Central memory CD8-positive, alpha-beta T cell (primary cell): ENCODE results near the gene PLA2G4E.

ENCODE experiments used
- ATAC-seq: fragments of 150-1000 bp; cut with Tn5 transposase; replicated peaks from 2 replicates; pipeline ENCODE4 v1.10.0; 2022; ENCODE audit warnings: mild to moderate bottlenecking, moderate FRiP score, moderate number of reproducible peaks; ENCODE audit not compliant: poor library complexity, severe bottlenecking; ENCODE audit errors: extremely low read depth
- DNase-seq, 2 donors: peaks; one replicate each; pipeline ENCODE4 v3.0.0; 2021; ENCODE audit warnings: low spot score in 2 of 2
- H3K27ac Mint-ChIP-seq: one replicate; pipeline ENCODE4 v1.8.0; 2022; ENCODE audit warnings: low read depth, mild to moderate bottlenecking, moderate library complexity, mixed read lengths
- H3K27me3 Mint-ChIP-seq: one replicate; pipeline ENCODE4 v1.8.0; 2022; ENCODE audit warnings: mixed read lengths
- H3K36me3 Mint-ChIP-seq: one replicate; pipeline ENCODE4 v1.8.0; 2022; ENCODE audit warnings: mild to moderate bottlenecking, moderate library complexity, mixed read lengths; ENCODE audit not compliant: insufficient read depth
- H3K4me1 Mint-ChIP-seq: one replicate; pipeline ENCODE4 v1.8.0; 2022; ENCODE audit warnings: mixed read lengths
- H3K4me3 Mint-ChIP-seq: one replicate; pipeline ENCODE4 v1.8.0; 2022; ENCODE audit warnings: mild to moderate bottlenecking, moderate library complexity, mixed read lengths
- H3K9me3 Mint-ChIP-seq: one replicate; pipeline ENCODE4 v1.8.0; 2022; ENCODE audit warnings: mixed read lengths

The PLA2G4E gene

GRCh38 chr15:42027521-42027920 lies 6.7 kb upstream of the PLA2G4E start:
- Mint-ChIP-seq H3K9me3 (no peaks in the 10 kb centered on the region), H3K27me3 (peaks cover 34% of the 10 kb centered on the region), H3K36me3 (peaks cover 5% of the 10 kb centered on the region), H3K4me3 (no peak overlapping the region), H3K4me1 (no peaks in the 10 kb centered on the region), H3K27ac (no peak overlapping the region)
- DNase-seq (no peak), ATAC-seq (no peak)

DNA sequence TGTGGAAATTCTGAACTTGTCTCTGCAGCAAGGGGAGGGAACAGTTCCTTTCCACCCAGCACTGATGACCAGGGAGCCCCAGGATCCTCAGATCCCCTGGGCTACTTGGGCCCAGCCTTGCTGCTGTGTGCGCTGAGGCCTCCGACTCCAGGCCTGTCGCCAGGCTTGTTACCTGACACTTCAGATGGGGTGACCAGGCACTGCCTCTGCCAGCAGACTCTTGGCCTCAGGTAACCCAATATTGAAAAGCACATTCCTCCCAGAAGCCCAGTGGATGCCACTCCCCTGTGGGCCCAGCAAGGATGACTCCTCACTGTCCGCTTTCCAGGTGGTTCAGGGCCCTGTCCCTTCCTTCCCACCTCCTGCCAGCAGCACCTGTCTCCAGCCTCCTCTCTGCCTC lies 3.5 kb upstream of the PLA2G4E start:
- Mint-ChIP-seq H3K27me3 (peaks cover 24% of the 10 kb centered on the region), H3K36me3 (peaks cover 5% of the 10 kb centered on the region), H3K27ac (no peak overlapping the region), H3K9me3 (no peaks in the 10 kb centered on the region), H3K4me3 (no peak overlapping the region), H3K4me1 (no peaks in the 10 kb centered on the region)
- no peak for DNase-seq
- no peak for ATAC-seq

DNA sequence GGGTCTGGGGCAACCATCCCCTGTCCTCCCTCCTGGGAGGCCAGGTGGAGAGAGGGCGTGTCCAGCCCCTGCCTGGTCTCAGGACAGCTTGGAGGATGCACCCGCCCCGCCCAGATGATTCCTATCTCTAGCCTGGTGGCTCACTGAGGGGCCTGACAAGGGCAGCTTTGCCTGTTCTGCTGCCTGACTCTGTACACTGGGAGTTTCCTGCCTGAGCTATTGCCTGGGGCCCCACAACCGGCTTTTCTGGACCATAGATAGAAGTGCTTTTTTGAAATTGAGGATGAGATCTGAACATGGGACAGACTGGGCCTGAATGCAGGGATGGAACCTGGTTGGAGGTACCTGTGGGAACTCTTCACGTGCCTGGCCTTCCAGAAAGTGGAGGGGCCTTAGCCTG lies 751 bp upstream of the PLA2G4E start:
- ATAC-seq (no peak), DNase-seq (no peak)
- Mint-ChIP-seq H3K4me1 (no peaks in the 10 kb centered on the region), H3K27me3 (peaks cover 22% of the 10 kb centered on the region), H3K9me3 (no peaks in the 10 kb centered on the region), H3K4me3 (no peak overlapping the region), H3K27ac (no peak overlapping the region), H3K36me3 (peaks cover 3% of the 10 kb centered on the region)

DNA sequence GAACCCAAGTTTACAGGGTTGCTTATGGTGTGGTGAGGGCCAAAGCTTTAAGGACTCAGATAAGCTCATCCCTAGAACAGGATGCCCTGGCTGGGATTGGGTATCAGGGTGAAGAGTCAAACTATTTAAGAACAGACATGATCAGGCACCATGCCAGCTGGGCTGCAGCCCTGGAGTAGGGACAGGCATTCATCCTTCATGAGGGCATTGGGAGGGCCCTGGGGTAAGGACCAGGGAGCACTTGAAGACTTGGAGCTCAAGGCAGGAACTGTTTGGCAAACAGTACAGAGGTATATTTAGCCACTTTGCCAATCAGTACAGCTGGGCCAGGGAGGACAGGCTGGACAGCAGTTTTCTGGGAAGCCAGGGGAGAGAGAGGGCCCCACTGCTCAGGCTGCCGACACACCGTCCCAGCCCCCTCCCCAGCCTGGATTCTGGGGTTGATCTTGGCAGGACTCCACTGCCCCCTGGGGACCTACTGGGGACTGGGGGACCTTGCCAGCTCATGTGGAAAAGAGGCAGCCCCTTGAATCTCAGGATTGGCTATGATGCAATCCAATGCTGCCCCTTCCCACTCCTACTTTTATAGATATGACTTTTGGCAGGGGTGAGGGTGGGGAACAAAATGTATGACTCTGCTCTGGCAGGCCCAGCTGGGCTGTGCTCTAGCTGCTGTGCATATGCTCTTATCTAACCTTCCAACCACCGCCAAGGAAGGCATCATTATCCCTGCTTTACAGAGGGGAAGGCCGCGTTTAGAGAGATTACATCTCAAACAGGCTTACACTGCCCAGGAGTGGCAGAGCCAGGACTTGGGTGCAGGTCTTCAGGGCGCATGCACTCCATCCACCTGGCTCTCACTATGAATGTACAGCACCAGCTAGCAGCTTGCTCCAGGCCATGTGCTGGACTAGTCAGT lies 2.3 kb downstream of the PLA2G4E start:
- Mint-ChIP-seq H3K36me3 (no peaks in the 10 kb centered on the region), H3K27ac (no peak overlapping the region), H3K4me1 (no peaks in the 10 kb centered on the region), H3K9me3 (no peaks in the 10 kb centered on the region), H3K27me3 (peaks cover 29% of the 10 kb centered on the region), H3K4me3 (no peak overlapping the region)
- ATAC-seq (no peak), DNase-seq (no peak)

- Mint-ChIP-seq H3K4me1 (no peaks in the 10 kb centered on the region), H3K4me3 (no peak overlapping the region), H3K36me3 (no peaks in the 10 kb centered on the region), H3K27me3 (peaks cover 29% of the 10 kb centered on the region), H3K9me3 (no peaks in the 10 kb centered on the region), H3K27ac (no peak overlapping the region)
- no peak for ATAC-seq
- DNase-seq, result no peak
These were observed 3.9 kb downstream of the PLA2G4E start for GRCh38 chr15:42016971-42017370.

- Mint-ChIP-seq H3K36me3 (no peaks in the 10 kb centered on the region), H3K27me3 (peaks cover 29% of the 10 kb centered on the region), H3K4me3 (no peak overlapping the region), H3K4me1 (no peaks in the 10 kb centered on the region), H3K9me3 (no peaks in the 10 kb centered on the region), H3K27ac (no peak overlapping the region)
- no peak for DNase-seq
- no peak for ATAC-seq
These were observed 6.4 kb downstream of the PLA2G4E start for GRCh38 chr15:42014406-42014805.

- ATAC-seq, result no peak
- DNase-seq, result no peak
- H3K4me3 Mint-ChIP-seq, result no peak overlapping the region
- H3K27me3 Mint-ChIP-seq, result peaks cover 29% of the 10 kb centered on the region
- H3K27ac Mint-ChIP-seq, result no peak overlapping the region
- H3K9me3 Mint-ChIP-seq, result no peaks in the 10 kb centered on the region
- H3K36me3 Mint-ChIP-seq, result no peaks in the 10 kb centered on the region
- peaks cover 4% of the 10 kb centered on the region for H3K4me1 Mint-ChIP-seq
These were observed 7.8 kb downstream of the PLA2G4E start for GRCh38 chr15:42012928-42013482.

GRCh38 chr15:42012241-42012640 lies 8.6 kb downstream of the PLA2G4E start:
- no peak overlapping the region for H3K27ac Mint-ChIP-seq
- peaks cover 4% of the 10 kb centered on the region for H3K4me1 Mint-ChIP-seq
- DNase-seq (no peak), ATAC-seq (no peak)
- no peaks in the 10 kb centered on the region for H3K36me3 Mint-ChIP-seq
- H3K4me3 Mint-ChIP-seq, result no peak overlapping the region
- peaks cover 21% of the 10 kb centered on the region for H3K27me3 Mint-ChIP-seq
- no peaks in the 10 kb centered on the region for H3K9me3 Mint-ChIP-seq

GRCh38 chr15:42011074-42011473 lies 9.8 kb downstream of the PLA2G4E start:
- H3K27ac Mint-ChIP-seq, result no peak overlapping the region
- H3K36me3 Mint-ChIP-seq, result no peaks in the 10 kb centered on the region
- ATAC-seq (no peak), DNase-seq (no peak)
- no peaks in the 10 kb centered on the region for H3K9me3 Mint-ChIP-seq
- no peak overlapping the region for H3K4me3 Mint-ChIP-seq
- H3K4me1 Mint-ChIP-seq, result peaks cover 4% of the 10 kb centered on the region
- peaks cover 14% of the 10 kb centered on the region for H3K27me3 Mint-ChIP-seq

GRCh38 chr15:42010434-42010833 lies 10.4 kb downstream of the PLA2G4E start:
- H3K9me3 Mint-ChIP-seq, result no peaks in the 10 kb centered on the region
- no peak overlapping the region for H3K27ac Mint-ChIP-seq
- no peak for DNase-seq
- no peaks in the 10 kb centered on the region for H3K36me3 Mint-ChIP-seq
- no peak overlapping the region for H3K4me3 Mint-ChIP-seq
- ATAC-seq, result no peak
- peaks cover 4% of the 10 kb centered on the region for H3K4me1 Mint-ChIP-seq
- peaks cover 10% of the 10 kb centered on the region for H3K27me3 Mint-ChIP-seq

GRCh38 chr15:42009474-42009873 lies 11.4 kb downstream of the PLA2G4E start:
- peak overlapping the region; percentile 23 for H3K4me3 Mint-ChIP-seq
- H3K27ac Mint-ChIP-seq, result peak overlapping the region; percentile 35
- H3K27me3 Mint-ChIP-seq, result no peaks in the 10 kb centered on the region
- DNase-seq, result no peak
- H3K4me1 Mint-ChIP-seq, result peaks cover 4% of the 10 kb centered on the region
- H3K36me3 Mint-ChIP-seq, result no peaks in the 10 kb centered on the region
- no peaks in the 10 kb centered on the region for H3K9me3 Mint-ChIP-seq
- no peak for ATAC-seq

GRCh38 chr15:42009022-42009421 lies 11.8 kb downstream of the PLA2G4E start:
- no peaks in the 10 kb centered on the region for H3K27me3 Mint-ChIP-seq
- H3K36me3 Mint-ChIP-seq, result no peaks in the 10 kb centered on the region
- peaks cover 4% of the 10 kb centered on the region for H3K4me1 Mint-ChIP-seq
- peak overlapping the region; percentile 23 for H3K4me3 Mint-ChIP-seq
- peak overlapping the region; percentile 35 for H3K27ac Mint-ChIP-seq
- no peaks in the 10 kb centered on the region for H3K9me3 Mint-ChIP-seq
- DNase-seq (no peak), ATAC-seq (no peak)

DNA sequence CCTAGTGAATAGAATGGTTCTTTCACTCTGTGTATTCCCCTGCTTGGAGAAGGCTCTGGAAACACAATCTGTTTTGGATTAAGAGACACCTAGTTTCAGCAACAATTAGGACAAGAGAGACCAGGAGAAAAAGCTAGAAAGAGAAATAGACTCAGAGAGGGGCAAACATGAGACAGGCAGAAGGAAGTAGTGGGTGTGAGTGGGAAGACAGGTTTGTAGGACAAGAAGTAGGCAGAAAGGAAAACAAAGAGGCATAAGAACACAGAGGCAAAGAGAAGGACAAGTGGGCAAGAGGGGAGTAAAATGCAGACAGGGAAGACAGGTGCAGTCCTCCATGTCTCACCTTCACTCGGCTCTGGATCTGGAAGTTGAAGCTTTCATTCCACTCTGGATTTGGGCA lies 13.5 kb downstream of the PLA2G4E start:
- DNase-seq (no peak), ATAC-seq (no peak)
- no peak overlapping the region for H3K4me3 Mint-ChIP-seq
- H3K27ac Mint-ChIP-seq, result no peak overlapping the region
- H3K9me3 Mint-ChIP-seq, result no peaks in the 10 kb centered on the region
- H3K36me3 Mint-ChIP-seq, result no peaks in the 10 kb centered on the region
- peaks cover 4% of the 10 kb centered on the region for H3K4me1 Mint-ChIP-seq
- no peaks in the 10 kb centered on the region for H3K27me3 Mint-ChIP-seq
